Endodermal cell (in vitro differentiated cells): ENCODE results near the gene PROB1. TPM values are rescaled to one million over a fixed set of nuclear protein-coding genes. Genes with fewer than 3 reads are reported as not detected.
A peak's percentile ranks its signal among the peaks of the same experiment; 100 is the strongest.

Source experiments
- DNase-seq: peaks from one replicate; pipeline ENCODE4 v3.0.0-alpha.2; 2017
- H3K27ac ChIP-seq: 2 replicates; pipeline ENCODE4 v1.5.1; 2013; ENCODE audit warnings: mild to moderate bottlenecking, low read depth, low read length, moderate library complexity
- H3K27me3 ChIP-seq: 2 replicates; pipeline ENCODE4 v1.6.1; 2013; ENCODE audit warnings: mild to moderate bottlenecking, low read length, moderate library complexity; ENCODE audit not compliant: insufficient read depth, control insufficient read depth, poor library complexity, severe bottlenecking
- H3K36me3 ChIP-seq: 2 replicates; pipeline ENCODE4 v1.7.0; 2013; ENCODE audit warnings: mild to moderate bottlenecking, low read length, moderate library complexity; ENCODE audit not compliant: control insufficient read depth, insufficient read depth
- H3K4me1 ChIP-seq: one replicate; pipeline ENCODE4 v1.7.0; 2013; ENCODE audit warnings: low read length; ENCODE audit not compliant: control insufficient read depth, insufficient read depth
- H3K4me3 ChIP-seq: 2 replicates; pipeline ENCODE4 v1.5.1; 2013; ENCODE audit warnings: mild to moderate bottlenecking, low read length, moderate library complexity
- H3K9ac ChIP-seq: 2 replicates; pipeline ENCODE4 v1.6.1; 2013; ENCODE audit warnings: mild to moderate bottlenecking, low read length, moderate library complexity; ENCODE audit not compliant: poor library complexity, severe bottlenecking; ENCODE audit errors: extremely low read depth
- H3K9me3 ChIP-seq: 2 replicates; pipeline ENCODE4 v1.6.1; 2013; ENCODE audit warnings: mild to moderate bottlenecking, low read length, moderate library complexity; ENCODE audit not compliant: control insufficient read depth
- H3K27ac Mint-ChIP-seq: 2 replicates; pipeline ENCODE4 v1.8.0; 2020; ENCODE audit warnings: mixed read lengths
- H3K27me3 Mint-ChIP-seq: 2 replicates; pipeline ENCODE4 v1.8.0; 2021; ENCODE audit warnings: mild to moderate bottlenecking, mixed read lengths; ENCODE audit not compliant: insufficient read depth
- H3K36me3 Mint-ChIP-seq: 2 replicates; pipeline ENCODE4 v1.8.0; 2020; ENCODE audit warnings: low read depth, mixed read lengths
- H3K4me1 Mint-ChIP-seq: 2 replicates; pipeline ENCODE4 v1.8.0; 2020; ENCODE audit warnings: mixed read lengths
- H3K4me3 Mint-ChIP-seq: 2 replicates; pipeline ENCODE4 v1.8.0; 2020; ENCODE audit warnings: mild to moderate bottlenecking, moderate library complexity, mixed read lengths
- H3K9me3 Mint-ChIP-seq: 2 replicates; pipeline ENCODE4 v1.8.0; 2020; ENCODE audit warnings: mild to moderate bottlenecking, mixed read lengths
- WGBS, 2 experiments: methylation state at CpG; one replicate each; pipeline versions ENCODE4 v1.1.5 to v1.1.7; 2013; ENCODE audit warnings: missing lambda C conversion rate in 2 of 2, mixed read lengths in 1 of 2; ENCODE audit not compliant: insufficient coverage in 1 of 2, insufficient read length in 1 of 2; 5-methylcytosine and 5-hydroxymethylcytosine counted together
- total RNA-seq, 2 donors: library from RNA; stranded (reverse); fragmentation: NEBNext Ultra II Directional in 1 of 2; extraction: Animal tissue kit (Norgen Biotek cat#: 25700) in 1 of 2; gene quantifications; 2 replicates in 1 of 2; 3 replicates in 1 of 2; pipeline ENCODE4 v1.2.1, GENCODE V29; 2021
- TF ChIP-seq, protein P1 (sequence below): fragments of 200-600 bp; sonication (generic); conservative IDR thresholded peaks from 2 replicates; pipeline ENCODE4 v1.5.0; 2021; ENCODE audit warnings: antibody characterized with exemption, mild to moderate bottlenecking

Gene PROB1
- total RNA-seq, 2 donors from 2014 or later = 4.8 to 6.6 TPM

DNA sequence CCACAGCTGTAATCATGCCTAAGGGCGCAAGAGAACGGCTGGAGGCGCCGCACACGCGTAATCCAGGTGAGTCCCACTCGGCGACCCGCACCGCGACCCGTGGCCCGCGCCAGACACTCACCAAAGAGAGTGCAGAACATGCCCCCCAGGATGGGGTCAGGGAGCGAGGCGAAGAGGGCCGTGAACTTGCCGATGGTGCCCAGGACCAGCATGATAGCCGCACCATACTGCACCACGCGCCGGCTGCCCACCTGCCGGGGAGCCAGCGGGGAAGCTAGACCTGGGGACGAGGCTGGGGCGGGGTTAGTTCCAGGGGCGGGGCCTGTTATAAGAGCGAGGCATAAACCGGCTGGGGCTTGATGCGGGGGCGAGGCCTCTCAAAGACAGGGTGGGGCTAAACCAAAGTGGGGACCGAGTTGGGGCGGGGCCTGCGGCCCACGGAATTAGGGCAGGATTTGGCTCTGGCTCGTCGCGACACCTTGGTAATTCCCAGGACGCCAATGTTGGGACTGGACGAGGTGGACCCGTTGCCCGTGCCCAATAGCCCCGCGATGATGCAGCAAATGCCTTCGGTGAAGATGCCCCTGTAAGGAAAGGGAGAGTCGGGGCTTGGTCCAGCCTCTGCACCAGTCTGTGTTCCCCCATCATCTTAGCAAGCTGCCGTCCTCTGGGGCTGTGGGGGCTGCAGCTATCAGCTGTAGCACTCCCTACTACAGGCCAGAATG is 16.6 kb downstream of the PROB1 start:
- Histone ChIP-seq H3K27me3 (no peaks in the 10 kb centered on the region), H3K4me3 (no peak overlapping the region), H3K27ac (no peak overlapping the region), H3K9me3 (no peaks in the 10 kb centered on the region), H3K36me3 (peaks cover 8% of the 10 kb centered on the region), H3K4me1 (peaks cover 6% of the 10 kb centered on the region), H3K9ac (no peak overlapping the region)
- peaks cover 15% of the 10 kb centered on the region for H3K36me3 Mint-ChIP-seq
- no peaks in the 10 kb centered on the region for H3K27me3 Mint-ChIP-seq
- peak; percentile 64 for DNase-seq
- TF ChIP-seq, protein P1, sequence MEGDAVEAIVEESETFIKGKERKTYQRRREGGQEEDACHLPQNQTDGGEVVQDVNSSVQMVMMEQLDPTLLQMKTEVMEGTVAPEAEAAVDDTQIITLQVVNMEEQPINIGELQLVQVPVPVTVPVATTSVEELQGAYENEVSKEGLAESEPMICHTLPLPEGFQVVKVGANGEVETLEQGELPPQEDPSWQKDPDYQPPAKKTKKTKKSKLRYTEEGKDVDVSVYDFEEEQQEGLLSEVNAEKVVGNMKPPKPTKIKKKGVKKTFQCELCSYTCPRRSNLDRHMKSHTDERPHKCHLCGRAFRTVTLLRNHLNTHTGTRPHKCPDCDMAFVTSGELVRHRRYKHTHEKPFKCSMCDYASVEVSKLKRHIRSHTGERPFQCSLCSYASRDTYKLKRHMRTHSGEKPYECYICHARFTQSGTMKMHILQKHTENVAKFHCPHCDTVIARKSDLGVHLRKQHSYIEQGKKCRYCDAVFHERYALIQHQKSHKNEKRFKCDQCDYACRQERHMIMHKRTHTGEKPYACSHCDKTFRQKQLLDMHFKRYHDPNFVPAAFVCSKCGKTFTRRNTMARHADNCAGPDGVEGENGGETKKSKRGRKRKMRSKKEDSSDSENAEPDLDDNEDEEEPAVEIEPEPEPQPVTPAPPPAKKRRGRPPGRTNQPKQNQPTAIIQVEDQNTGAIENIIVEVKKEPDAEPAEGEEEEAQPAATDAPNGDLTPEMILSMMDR = no peak
- 93 to 97% methylated on average over 37 to 47 of the region's 47 CpGs for WGBS, 2 experiments
- no peak overlapping the region for H3K27ac Mint-ChIP-seq
- no peak overlapping the region for H3K4me3 Mint-ChIP-seq
- H3K4me1 Mint-ChIP-seq = peaks cover 9% of the 10 kb centered on the region
- peaks cover 2% of the 10 kb centered on the region for H3K9me3 Mint-ChIP-seq

DNA sequence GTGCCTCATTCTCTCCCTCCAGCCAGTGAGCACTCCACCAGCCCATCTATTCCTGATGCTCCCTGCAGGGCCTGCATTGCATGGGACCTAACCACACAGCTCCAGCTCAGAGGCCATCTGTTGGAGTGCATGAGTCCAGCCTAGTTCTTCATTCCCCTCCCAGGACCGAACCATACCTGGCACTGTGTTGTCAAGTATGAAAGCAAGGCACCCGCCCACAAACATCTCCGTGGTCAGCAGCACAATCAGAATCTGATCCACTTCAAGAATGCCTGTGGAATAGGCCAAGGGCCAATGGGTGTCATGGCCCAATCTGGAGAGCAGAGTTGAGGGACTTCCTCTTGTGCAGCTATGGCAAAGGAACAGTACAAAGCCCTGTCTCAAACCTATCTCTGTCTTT is 17.7 kb downstream of the PROB1 start:
- Histone ChIP-seq H3K9me3 (no peaks in the 10 kb centered on the region), H3K9ac (no peak overlapping the region), H3K4me3 (no peak overlapping the region), H3K27me3 (no peaks in the 10 kb centered on the region), H3K36me3 (peaks cover 16% of the 10 kb centered on the region), H3K27ac (no peak overlapping the region), H3K4me1 (peaks cover under 1% of the 10 kb centered on the region)
- Mint-ChIP-seq H3K36me3 (peaks cover 21% of the 10 kb centered on the region), H3K4me1 (peaks cover 3% of the 10 kb centered on the region), H3K27ac (no peak overlapping the region), H3K27me3 (no peaks in the 10 kb centered on the region), H3K9me3 (peaks cover 2% of the 10 kb centered on the region), H3K4me3 (no peak overlapping the region)
- WGBS, 2 experiments = 96 to 100% methylated on average over 3 of the region's 3 CpGs
- peak; percentile 44 for DNase-seq
- TF ChIP-seq, protein P1 = no peak

DNA sequence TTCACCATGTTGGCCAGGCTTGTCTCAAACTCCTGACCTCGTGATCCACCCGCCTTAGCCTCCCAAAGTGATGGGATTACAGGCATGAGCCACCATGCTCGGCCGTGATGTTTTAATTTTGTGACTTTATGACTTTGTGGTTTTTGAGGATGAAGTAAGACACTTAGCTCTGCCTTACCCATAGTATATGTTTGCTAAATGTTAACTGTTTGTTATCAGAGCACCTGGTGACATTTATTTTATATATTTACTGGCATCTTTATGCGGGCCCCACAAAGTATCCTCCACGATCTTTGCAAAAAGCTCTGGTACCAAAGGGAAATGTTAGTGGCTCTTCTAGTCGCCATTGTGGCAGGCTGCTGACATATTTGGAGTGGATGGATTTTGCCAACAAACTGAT is 18.5 kb downstream of the PROB1 start:
- Mint-ChIP-seq H3K4me3 (no peak overlapping the region), H3K27ac (no peak overlapping the region), H3K9me3 (peaks cover 2% of the 10 kb centered on the region), H3K36me3 (peaks cover 30% of the 10 kb centered on the region), H3K4me1 (no peaks in the 10 kb centered on the region), H3K27me3 (no peaks in the 10 kb centered on the region)
- Histone ChIP-seq H3K9me3 (no peaks in the 10 kb centered on the region), H3K27ac (no peak overlapping the region), H3K4me1 (no peaks in the 10 kb centered on the region), H3K27me3 (no peaks in the 10 kb centered on the region), H3K4me3 (no peak overlapping the region), H3K36me3 (peaks cover 25% of the 10 kb centered on the region), H3K9ac (no peak overlapping the region)
- TF ChIP-seq, protein P1 = no peak
- no peak for DNase-seq
- WGBS, 2 experiments = 95 to 97% methylated on average over 5 to 7 of the region's 7 CpGs
